Naive thymus-derived CD8-positive, alpha-beta T cell (primary cell): Measurements from ENCODE around the gene PLCXD1. TPM values are rescaled to one million over a fixed set of nuclear protein-coding genes. Genes with fewer than 3 reads are reported as not detected.
"Not testable (repeated sequence)": the region's sequence is repeated elsewhere in the genome, so short reads cannot be mapped to it uniquely, and the experiment has no call there.

ENCODE experiments used
- ATAC-seq, 2 donors: fragments of 150-1000 bp; cut with Tn5 transposase in 1 of 2; sonication (Bioruptor Pico), chemical (Tn5 transposase) in 1 of 2; 1 replicate in 1 of 2; 2 replicates in 1 of 2; pipeline ENCODE4 v1.10.0; 2021; ENCODE audit warnings: mild to moderate bottlenecking in 2 of 2, moderate library complexity in 2 of 2
- POLR2A ChIA-PET: fragments of 350-600 bp; sonication (Branson Sonifier 250); formaldehyde crosslinking; loops from one replicate; lab custom pipeline; 2021; ENCODE audit warnings: antibody characterized with exemption; lab: Charles Lee
- DNase-seq, 10 donors: peaks; one replicate each; pipeline versions ENCODE4 v3.0.0 to v3.0.0-alpha.2; 2020 to 2022
- H3K27ac Mint-ChIP-seq, 10 donors: one replicate each; pipeline ENCODE4 v1.8.0; 2020 to 2022; ENCODE audit warnings: mild to moderate bottlenecking in 10 of 10, mixed read lengths in 10 of 10, moderate library complexity in 4 of 10, inconsistent platforms in 1 of 10
- H3K27me3 Mint-ChIP-seq, 5 donors: one replicate each; pipeline ENCODE4 v1.8.0; 2021 to 2022; ENCODE audit warnings: mixed read lengths in 5 of 5
- H3K36me3 Mint-ChIP-seq, 3 donors: one replicate each; pipeline ENCODE4 v1.8.0; 2020 to 2022; ENCODE audit warnings: mixed read lengths in 3 of 3, mild to moderate bottlenecking in 2 of 3, inconsistent platforms in 1 of 3
- H3K4me1 Mint-ChIP-seq, 4 donors: one replicate each; pipeline ENCODE4 v1.8.0; 2021 to 2022; ENCODE audit warnings: mixed read lengths in 4 of 4
- H3K4me3 Mint-ChIP-seq, 10 donors: one replicate each; pipeline ENCODE4 v1.8.0; 2020 to 2022; ENCODE audit warnings: mild to moderate bottlenecking in 10 of 10, mixed read lengths in 10 of 10, moderate library complexity in 6 of 10, inconsistent platforms in 1 of 10
- H3K9me3 Mint-ChIP-seq, 9 donors: one replicate each; pipeline ENCODE4 v1.8.0; 2020 to 2022; ENCODE audit warnings: mixed read lengths in 9 of 9, mild to moderate bottlenecking in 3 of 9, inconsistent platforms in 1 of 9, moderate library complexity in 1 of 9
- polyA plus RNA-seq, 3 donors: library from polyadenylated mRNA; unstranded; fragments of 300-500 nt; fragmentation: Illumina TruSeq; gene quantifications; one replicate each; pipeline ENCODE4 v1.2.3, GENCODE V29; 2021
- total RNA-seq, 8 experiments: library from RNA in 2 of 8; stranded (reverse) in 2 of 8; gene quantifications; one replicate each; pipeline ENCODE4 v1.2.3 and lab custom pipeline; 2021 to 2026

The PLCXD1 gene, protein sequence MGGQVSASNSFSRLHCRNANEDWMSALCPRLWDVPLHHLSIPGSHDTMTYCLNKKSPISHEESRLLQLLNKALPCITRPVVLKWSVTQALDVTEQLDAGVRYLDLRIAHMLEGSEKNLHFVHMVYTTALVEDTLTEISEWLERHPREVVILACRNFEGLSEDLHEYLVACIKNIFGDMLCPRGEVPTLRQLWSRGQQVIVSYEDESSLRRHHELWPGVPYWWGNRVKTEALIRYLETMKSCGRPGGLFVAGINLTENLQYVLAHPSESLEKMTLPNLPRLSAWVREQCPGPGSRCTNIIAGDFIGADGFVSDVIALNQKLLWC
- 10 to 100 TPM; 18.7 to 19.2 TPM for total RNA-seq
- 1 to 10 TPM; 2.7 to 9.2 (median 4.2) TPM for polyA plus RNA-seq
- 17.4 to 39.1 (median 27.8) reads per million in 6 experiments for total RNA-seq (lab: John Stamatoyannopoulos, UW)

DNA sequence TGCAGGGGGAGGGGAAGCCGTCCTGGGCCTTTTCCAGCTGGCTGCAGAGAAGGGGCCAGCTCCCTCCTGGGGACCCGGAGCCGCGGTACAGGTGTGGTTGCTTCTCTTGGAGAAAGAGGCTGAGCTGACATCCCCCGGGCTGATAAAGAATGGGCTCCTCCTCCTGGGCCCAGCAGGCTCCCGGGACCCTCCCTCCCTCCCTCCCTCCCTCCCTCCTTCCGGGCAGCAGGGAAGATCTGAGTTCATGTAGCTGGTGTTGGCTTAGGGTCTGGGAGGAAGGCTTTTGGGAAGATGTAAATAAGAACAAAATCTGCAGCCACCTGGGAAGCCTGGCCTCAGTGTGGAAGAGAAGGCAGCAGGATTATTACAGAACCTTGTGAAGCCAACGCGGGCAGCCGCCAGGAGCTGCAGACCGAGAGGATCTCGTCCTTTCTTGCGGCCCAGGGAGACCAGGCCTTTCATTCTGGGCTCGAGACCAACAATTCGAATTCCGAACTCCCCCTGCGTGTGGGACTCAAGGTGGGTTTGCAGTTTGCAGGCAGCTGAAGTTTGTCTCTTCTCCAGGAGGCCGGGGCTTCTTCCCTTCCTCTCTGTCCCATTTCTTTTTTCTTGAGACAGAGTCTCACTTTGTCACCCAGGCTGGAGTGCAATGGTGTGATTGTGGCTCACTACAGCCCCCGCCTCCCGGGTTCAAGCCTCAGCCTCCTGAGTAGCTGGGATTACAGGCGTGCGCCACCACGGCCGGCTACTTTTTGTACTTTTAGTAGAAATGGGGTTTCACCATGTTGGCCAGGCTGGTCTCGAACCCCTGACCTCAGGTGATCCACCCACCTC is at the start of gene PLCXD1:
Gene PLCXD1 (plus strand): TSS at position 216 of the 834 bp plus-strand sequence. CDS start 2,807 bp downstream, outside the sequence.
- peak within 1 kb of the TSS; percentile 41 to 86 (median 74) for H3K27ac Mint-ChIP-seq
- no peak for DNase-seq
- H3K4me1 Mint-ChIP-seq, result peaks cover 16 to 54% (median 29%) of the 10 kb centered on the region in 4 donors
- H3K9me3 Mint-ChIP-seq, result no peaks in the 10 kb centered on the region
- H3K4me3 Mint-ChIP-seq, result peak within 1 kb of the TSS; percentile 45 to 87 (median 58)
- no peaks in the 10 kb centered on the region for H3K27me3 Mint-ChIP-seq
- peaks cover 0 to 17% (median 0%) of the 10 kb centered on the region in 3 donors for H3K36me3 Mint-ChIP-seq
- no peak for ATAC-seq
- POLR2A ChIA-PET, result no interaction called here

DNA sequence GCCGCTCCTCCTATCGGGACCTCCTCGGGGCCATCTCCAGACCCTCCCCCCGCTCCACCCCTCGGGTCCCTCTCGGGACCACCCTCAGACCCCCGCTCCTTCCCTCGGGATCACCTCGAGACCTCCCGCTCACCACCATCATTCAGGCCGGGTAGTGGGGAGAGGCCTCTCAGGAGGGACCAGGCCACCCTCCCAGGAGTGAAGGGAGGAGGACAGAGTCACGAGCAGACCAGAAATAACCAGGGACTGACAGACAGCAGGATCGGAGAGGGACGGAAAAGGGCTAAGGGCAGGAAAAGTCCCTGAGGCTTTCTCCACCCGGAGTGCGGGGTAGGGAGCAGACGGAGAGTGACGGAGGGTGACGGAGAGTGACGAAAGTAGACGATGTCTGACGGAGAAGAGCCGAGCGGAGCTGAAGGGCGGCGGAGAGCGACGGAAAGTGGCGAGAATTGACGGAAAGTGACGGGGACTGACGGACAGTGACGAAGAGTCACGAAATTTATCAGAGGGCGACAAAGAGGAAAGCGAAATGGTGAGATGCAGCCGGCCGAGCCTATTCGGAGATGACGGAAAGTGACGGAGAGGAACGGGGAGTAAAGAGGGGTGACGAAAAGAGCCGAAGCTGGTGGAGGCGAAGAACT is 49.4 kb upstream of the PLCXD1 start:
- H3K4me3 Mint-ChIP-seq, H3K9me3 Mint-ChIP-seq, H3K4me1 Mint-ChIP-seq, H3K36me3 Mint-ChIP-seq, H3K27me3 Mint-ChIP-seq, H3K27ac Mint-ChIP-seq, POLR2A ChIA-PET: not testable (repeated sequence)
- peak; percentile 94 to 95 for ATAC-seq
- DNase-seq, result peak in 1 of 10 donors; percentile 47

DNA sequence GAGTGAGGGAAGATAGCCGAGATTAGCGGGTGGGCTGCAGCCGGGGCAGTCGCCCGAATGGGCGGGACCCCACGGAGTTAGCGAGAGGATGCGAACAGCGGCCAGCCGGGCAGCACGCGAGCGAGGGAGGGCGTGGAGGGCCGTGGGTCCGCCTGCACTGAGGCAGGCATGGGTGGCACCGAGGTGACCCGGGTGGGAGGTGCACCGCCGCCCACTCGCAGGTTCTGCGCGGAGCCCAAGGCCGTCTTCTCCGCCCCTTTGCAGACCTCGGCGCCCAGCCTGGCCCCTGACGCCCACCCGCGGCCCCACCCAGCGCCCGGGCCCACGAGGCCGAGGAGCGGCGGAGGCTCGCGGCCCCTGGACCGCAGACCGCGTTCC is 48.9 kb upstream of the PLCXD1 start:
- H3K27ac Mint-ChIP-seq, H3K4me3 Mint-ChIP-seq, H3K36me3 Mint-ChIP-seq, H3K27me3 Mint-ChIP-seq, DNase-seq, H3K4me1 Mint-ChIP-seq, H3K9me3 Mint-ChIP-seq, POLR2A ChIA-PET: not testable (repeated sequence)
- ATAC-seq, result peak; percentile 45 to 59

DNA sequence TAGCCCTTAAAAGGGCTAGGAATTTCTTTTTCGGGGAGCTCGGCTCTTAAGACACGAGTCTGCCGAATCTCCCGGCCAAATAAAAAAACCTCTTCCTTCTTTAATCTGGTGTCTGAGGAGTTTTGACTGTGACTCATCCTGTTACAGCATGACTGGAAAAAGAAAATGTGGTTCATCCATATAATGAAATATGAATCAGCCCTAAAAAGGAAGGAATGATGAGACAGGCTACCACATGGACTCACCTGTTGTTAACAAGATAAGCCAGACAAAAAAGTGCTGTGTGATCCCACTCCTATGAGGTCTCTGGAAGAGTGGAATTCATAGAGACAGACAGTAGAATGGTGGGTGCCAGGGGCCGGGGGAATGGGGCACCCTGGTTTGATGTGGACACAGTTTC is 45.0 kb upstream of the PLCXD1 start:
- H3K27ac Mint-ChIP-seq, H3K27me3 Mint-ChIP-seq, H3K4me1 Mint-ChIP-seq, H3K9me3 Mint-ChIP-seq, H3K36me3 Mint-ChIP-seq, POLR2A ChIA-PET, H3K4me3 Mint-ChIP-seq, ATAC-seq, DNase-seq: not testable (repeated sequence)

DNA sequence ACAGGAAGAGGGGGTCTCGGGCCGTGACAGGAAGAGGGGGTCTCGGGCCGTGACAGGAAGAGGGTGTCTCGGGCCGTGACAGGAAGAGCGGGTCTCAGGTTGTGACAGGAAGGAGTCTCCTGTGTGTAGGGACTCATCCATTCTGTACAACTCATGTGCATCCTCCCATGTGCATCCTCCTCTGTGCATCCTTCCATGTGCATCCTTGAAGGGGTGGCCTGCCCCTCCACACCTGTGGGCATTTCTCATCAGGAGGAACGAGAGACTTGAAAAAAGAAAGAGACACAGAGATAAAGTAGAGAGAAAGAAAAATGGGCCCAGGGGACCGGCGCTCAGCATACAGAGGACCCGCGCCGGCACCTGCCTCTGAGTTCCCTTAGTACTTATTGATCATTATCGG is 30.2 kb upstream of the PLCXD1 start:
- H3K9me3 Mint-ChIP-seq, result peaks cover 0 to 16% (median 10%) of the 10 kb centered on the region in 9 donors
- POLR2A ChIA-PET, result no interaction called here
- peak overlapping the region; percentile 65 to 98 (median 93) for H3K27ac Mint-ChIP-seq
- peaks cover 0 to 2% (median 0%) of the 10 kb centered on the region in 3 donors for H3K36me3 Mint-ChIP-seq
- ATAC-seq, result peak; percentile 69 to 83
- DNase-seq, result peak in 2 of 10 donors; percentile 16 to 65
- H3K4me3 Mint-ChIP-seq, result peak overlapping the region; percentile 33 to 85 (median 76)
- H3K27me3 Mint-ChIP-seq, result no peaks in the 10 kb centered on the region
- peaks cover 11 to 34% (median 24%) of the 10 kb centered on the region in 4 donors for H3K4me1 Mint-ChIP-seq

DNA sequence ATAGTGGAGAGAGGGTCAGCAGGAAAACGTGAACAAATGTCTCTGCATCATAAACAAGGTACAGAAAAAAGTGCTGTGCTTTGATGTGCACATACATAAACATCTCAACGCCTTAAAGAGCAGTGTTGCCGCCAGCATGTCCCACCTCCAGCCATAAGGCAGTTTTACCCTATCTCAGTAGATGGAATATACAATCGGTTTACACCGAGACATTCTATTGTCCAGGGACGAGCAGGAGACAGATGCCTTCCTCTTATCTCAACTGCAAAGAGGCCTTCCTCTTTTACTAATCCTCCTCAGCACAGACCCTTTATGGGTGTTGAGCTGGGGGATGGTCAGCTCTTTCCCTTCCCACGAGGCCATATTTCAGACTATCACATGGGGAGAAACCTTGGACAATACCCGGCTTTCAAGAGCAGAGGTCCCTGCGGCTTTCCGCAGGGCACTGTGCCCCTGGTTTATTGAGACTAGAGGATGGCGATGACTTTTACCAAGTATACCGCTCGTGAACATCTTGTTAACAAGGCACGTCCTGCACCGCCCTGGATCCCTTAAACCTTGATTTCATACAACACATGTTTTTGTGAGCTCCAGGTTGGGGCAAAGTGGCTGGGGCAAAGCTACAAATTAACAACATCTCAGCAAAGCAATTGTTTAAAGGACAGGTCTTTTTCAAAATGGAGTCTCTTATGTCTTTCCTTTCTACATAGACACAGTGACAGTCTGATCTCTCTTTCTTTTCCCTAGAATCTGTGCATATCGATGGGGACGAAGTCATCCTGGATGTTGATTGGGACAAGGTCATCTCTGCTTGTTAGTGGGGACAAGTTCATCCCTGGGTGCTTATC is 29.6 kb upstream of the PLCXD1 start:
- ATAC-seq, result peak; percentile 20 to 53
- H3K36me3 Mint-ChIP-seq, result not testable (repeated sequence)

DNA sequence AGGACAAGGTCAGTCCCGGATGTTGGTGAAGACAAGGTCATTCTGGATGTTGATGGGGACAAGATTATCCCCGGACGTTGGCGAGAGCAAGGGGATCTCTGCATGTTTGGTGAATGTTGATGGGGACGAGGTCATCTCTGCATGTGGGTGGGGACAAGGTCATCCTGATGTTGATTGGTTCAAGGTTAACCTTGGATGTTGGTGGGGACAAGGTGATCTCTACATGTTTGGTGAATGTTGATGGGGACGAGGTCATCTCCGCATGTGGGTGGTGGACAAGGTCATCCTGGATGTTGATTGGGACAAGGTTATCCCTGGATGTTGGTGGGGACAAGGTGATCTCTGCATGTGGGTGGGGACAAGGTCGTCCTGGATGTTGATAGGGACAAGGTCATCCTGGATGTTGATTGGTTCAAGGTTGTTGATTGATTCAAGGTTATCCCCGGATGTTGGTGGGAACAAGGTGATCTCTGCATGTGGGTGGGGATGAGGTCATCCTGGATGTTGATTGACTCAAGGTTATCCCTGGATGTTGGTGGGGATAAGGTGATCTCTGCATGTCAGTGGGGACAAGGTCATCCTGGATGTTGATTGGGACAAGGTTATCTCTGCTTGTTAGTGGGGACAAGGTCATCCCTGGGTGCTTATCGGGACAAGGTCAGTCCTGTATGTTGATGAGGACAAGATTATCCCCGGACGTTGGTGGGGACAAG is 28.8 kb upstream of the PLCXD1 start:
- POLR2A ChIA-PET, result no interaction called here
- Mint-ChIP-seq H3K27ac (peak overlapping the region; percentile 28 to 98 (median 70)), H3K4me3 (peak overlapping the region in 5 of 10 donors; percentile 3 to 39 (median 13)), H3K9me3 (peaks cover 0 to 16% (median 10%) of the 10 kb centered on the region in 9 donors), H3K27me3 (no peaks in the 10 kb centered on the region), H3K36me3 (peaks cover 0 to 2% (median 0%) of the 10 kb centered on the region in 3 donors), H3K4me1 (peaks cover 11 to 34% (median 24%) of the 10 kb centered on the region in 4 donors)
- no peak for ATAC-seq
- no peak for DNase-seq

More for the DNA sequence above, 29.6 kb upstream of the PLCXD1 start:
- peak overlapping the region; percentile 33 to 85 (median 76) for H3K4me3 Mint-ChIP-seq
- POLR2A ChIA-PET, H3K27me3 Mint-ChIP-seq, DNase-seq: not testable (repeated sequence)
- H3K27ac Mint-ChIP-seq, result peak overlapping the region; percentile 65 to 98 (median 93)
- H3K4me1 Mint-ChIP-seq, result peaks cover 11 to 34% (median 24%) of the 10 kb centered on the region in 4 donors
- H3K9me3 Mint-ChIP-seq, result peaks cover 0 to 16% (median 10%) of the 10 kb centered on the region in 9 donors

DNA sequence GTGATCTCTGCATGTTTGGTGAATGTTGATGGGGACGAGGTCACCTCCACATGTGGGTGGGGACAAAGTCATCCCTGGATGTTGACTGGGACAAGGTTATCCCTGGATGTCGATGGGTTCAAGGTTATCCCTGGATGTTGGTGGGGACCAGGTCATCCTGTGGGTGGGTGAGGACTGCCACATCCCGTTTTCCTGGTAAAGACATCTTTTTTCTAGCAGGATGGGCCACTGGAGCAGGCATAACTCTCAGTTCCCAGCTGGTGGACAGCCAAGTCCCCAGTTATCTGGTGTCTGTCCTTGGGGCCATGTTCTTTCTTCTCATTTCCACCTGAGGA is 28.3 kb upstream of the PLCXD1 start:
- DNase-seq (no peak), ATAC-seq (no peak)
- peaks cover 0 to 2% (median 0%) of the 10 kb centered on the region in 3 donors for H3K36me3 Mint-ChIP-seq
- H3K4me1 Mint-ChIP-seq, result peaks cover 11 to 34% (median 24%) of the 10 kb centered on the region in 4 donors
- no peaks in the 10 kb centered on the region for H3K27me3 Mint-ChIP-seq
- peak overlapping the region in 2 of 10 donors; percentile 4 to 18 for H3K4me3 Mint-ChIP-seq
- H3K9me3 Mint-ChIP-seq, result peaks cover 0 to 16% (median 10%) of the 10 kb centered on the region in 9 donors
- POLR2A ChIA-PET, result no interaction called here
- H3K27ac Mint-ChIP-seq, result peak overlapping the region in 6 of 10 donors; percentile 20 to 98 (median 65)

DNA sequence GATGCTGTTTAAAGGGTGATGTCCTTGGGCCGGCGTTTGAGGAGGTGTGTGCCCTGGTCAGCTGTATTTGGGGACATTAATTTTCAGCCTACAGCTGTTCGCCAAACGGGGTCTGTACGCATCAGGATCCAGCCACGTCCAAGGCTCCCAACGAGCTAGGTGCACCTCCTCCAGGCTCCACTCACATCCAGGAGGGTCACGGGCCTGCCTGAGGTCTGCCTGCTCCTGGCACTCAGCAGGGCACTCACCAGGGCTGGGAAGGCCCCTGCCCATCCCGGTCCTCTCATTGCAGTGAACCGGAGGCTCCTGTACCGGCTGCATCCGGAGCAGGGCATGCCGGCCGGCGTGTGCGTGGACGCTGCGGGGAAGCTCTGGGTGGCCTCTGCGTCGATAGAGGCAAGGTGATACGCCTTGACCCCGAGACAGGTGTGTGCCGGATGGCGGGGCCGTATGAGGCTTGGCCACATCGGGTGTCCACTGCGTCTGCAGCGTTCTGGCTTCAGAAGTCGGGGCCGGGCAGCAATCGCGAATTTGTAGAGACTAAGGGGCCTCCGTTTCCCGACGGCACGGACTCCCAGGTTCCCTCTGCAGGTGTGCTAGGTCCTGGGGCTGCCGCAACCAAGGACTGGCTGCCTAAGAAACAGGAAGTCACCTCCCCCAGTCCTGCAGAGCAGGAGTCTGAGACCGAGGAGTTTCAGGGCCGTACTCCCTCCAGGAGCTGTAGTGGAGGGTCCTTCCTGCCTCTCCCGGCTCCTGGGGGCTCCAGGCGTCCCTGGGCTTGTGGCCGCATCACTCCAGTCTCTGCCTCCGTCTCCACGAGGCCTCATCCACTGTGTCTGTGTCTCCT is 27.5 kb upstream of the PLCXD1 start:
- H3K9me3 Mint-ChIP-seq, result peaks cover 0 to 16% (median 10%) of the 10 kb centered on the region in 9 donors
- ATAC-seq, result no peak
- H3K27me3 Mint-ChIP-seq, result no peaks in the 10 kb centered on the region
- H3K36me3 Mint-ChIP-seq, result peaks cover 0 to 2% (median 0%) of the 10 kb centered on the region in 3 donors
- peaks cover 11 to 34% (median 24%) of the 10 kb centered on the region in 4 donors for H3K4me1 Mint-ChIP-seq
- peak overlapping the region in 1 of 10 donors; percentile 51 for H3K4me3 Mint-ChIP-seq
- POLR2A ChIA-PET, result no interaction called here
- DNase-seq, result no peak
- H3K27ac Mint-ChIP-seq, result peak overlapping the region in 2 of 10 donors; percentile 59 to 63

DNA sequence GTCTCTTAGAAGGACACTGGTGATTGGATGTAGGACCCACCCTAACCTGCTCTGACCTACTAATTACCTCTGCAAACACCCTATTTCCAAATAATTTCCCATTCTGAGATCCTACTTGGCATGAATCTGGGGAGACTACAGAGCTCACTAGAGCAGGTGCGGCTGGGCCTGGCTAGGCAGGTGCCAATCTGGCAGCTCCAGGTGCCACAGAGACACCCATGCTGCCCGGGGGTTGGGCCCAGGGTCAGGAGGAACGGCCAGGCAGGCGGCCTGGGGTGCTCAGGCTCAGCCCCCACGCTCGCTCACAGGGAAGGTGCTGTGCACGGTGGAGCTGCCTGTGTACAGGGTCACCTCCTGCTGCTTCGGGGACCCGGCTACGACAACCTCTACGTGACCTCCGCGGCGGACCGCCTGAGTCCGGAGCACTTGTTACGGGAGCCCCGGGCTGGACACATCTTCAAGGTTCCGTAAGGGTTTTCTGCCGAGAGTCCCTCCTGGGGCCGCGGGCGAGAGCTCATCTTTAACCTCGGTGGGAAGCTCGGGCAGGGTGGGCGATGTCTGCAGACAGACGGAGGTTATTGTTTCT is 26.5 kb upstream of the PLCXD1 start:
- no peak for DNase-seq
- H3K9me3 Mint-ChIP-seq, result peaks cover 0 to 16% (median 10%) of the 10 kb centered on the region in 9 donors
- peak overlapping the region in 2 of 10 donors; percentile 43 to 61 for H3K27ac Mint-ChIP-seq

More for the DNA sequence above, 26.5 kb upstream of the PLCXD1 start:
- Mint-ChIP-seq H3K27me3 (no peaks in the 10 kb centered on the region), H3K4me1 (peaks cover 11 to 32% (median 23%) of the 10 kb centered on the region in 4 donors), H3K4me3 (no peak overlapping the region), H3K36me3 (peaks cover 0 to 2% (median 0%) of the 10 kb centered on the region in 3 donors)
- POLR2A ChIA-PET, result no interaction called here
- no peak for ATAC-seq
